ENCODE measurements around the gene FMO1.

The FMO1 gene, protein sequence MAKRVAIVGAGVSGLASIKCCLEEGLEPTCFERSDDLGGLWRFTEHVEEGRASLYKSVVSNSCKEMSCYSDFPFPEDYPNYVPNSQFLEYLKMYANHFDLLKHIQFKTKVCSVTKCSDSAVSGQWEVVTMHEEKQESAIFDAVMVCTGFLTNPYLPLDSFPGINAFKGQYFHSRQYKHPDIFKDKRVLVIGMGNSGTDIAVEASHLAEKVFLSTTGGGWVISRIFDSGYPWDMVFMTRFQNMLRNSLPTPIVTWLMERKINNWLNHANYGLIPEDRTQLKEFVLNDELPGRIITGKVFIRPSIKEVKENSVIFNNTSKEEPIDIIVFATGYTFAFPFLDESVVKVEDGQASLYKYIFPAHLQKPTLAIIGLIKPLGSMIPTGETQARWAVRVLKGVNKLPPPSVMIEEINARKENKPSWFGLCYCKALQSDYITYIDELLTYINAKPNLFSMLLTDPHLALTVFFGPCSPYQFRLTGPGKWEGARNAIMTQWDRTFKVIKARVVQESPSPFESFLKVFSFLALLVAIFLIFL

GRCh38 chr1:171248302-171248701 lies at the start of gene FMO1:
Gene FMO1 (plus strand): TSS chr1:171248494. CDS start chr1:171258088, 9,594 bp downstream.
- TF ChIP-seq ZC3H10 (CRISPR knock-in tag; IDR thresholded peaks at IDR 0.05) (no peak), TSHZ2 (CRISPR knock-in tag; IDR thresholded peaks at IDR 0.05) (no peak), ZNF70 (CRISPR knock-in tag; IDR thresholded peaks at IDR 0.05) (no peak), PPARA (CRISPR knock-in tag; IDR thresholded peaks at IDR 0.05; ENCODE audit: borderline replicate concordance) (no peak), CSDC2 (CRISPR knock-in tag; IDR thresholded peaks at IDR 0.05) (no peak), GLIS3 (CRISPR knock-in tag; IDR thresholded peaks at IDR 0.05) (no peak), ZFP30 (CRISPR knock-in tag; IDR thresholded peaks at IDR 0.05) (no peak), OSR1 (CRISPR knock-in tag; IDR thresholded peaks at IDR 0.05) (no peak), ZNF8 (CRISPR knock-in tag; IDR thresholded peaks at IDR 0.05) (no peak), TCF4 (CRISPR knock-in tag; IDR thresholded peaks at IDR 0.05; ENCODE audit: borderline replicate concordance) (no peak), ZNF565 (CRISPR knock-in tag; conservative IDR thresholded peaks at IDR 0.05; ENCODE audit: low read depth) (no peak), POU6F1 (CRISPR knock-in tag; IDR thresholded peaks at IDR 0.05; ENCODE audit: borderline replicate concordance, low read depth) (no peak)
- TF ChIP-seq, protein P1, sequence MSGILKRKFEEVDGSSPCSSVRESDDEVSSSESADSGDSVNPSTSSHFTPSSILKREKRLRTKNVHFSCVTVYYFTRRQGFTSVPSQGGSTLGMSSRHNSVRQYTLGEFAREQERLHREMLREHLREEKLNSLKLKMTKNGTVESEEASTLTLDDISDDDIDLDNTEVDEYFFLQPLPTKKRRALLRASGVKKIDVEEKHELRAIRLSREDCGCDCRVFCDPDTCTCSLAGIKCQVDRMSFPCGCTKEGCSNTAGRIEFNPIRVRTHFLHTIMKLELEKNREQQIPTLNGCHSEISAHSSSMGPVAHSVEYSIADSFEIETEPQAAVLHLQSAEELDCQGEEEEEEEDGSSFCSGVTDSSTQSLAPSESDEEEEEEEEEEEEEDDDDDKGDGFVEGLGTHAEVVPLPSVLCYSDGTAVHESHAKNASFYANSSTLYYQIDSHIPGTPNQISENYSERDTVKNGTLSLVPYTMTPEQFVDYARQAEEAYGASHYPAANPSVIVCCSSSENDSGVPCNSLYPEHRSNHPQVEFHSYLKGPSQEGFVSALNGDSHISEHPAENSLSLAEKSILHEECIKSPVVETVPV (CRISPR knock-in tag; IDR thresholded peaks at IDR 0.05): no peak
- TF ChIP-seq, protein P2, sequence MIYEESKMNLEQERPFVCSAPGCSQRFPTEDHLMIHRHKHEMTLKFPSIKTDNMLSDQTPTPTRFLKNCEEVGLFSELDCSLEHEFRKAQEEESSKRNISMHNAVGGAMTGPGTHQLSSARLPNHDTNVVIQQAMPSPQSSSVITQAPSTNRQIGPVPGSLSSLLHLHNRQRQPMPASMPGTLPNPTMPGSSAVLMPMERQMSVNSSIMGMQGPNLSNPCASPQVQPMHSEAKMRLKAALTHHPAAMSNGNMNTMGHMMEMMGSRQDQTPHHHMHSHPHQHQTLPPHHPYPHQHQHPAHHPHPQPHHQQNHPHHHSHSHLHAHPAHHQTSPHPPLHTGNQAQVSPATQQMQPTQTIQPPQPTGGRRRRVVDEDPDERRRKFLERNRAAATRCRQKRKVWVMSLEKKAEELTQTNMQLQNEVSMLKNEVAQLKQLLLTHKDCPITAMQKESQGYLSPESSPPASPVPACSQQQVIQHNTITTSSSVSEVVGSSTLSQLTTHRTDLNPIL (CRISPR knock-in tag; IDR thresholded peaks at IDR 0.05; ENCODE audit: low read depth): no peak
- TF ChIP-seq, protein P3, sequence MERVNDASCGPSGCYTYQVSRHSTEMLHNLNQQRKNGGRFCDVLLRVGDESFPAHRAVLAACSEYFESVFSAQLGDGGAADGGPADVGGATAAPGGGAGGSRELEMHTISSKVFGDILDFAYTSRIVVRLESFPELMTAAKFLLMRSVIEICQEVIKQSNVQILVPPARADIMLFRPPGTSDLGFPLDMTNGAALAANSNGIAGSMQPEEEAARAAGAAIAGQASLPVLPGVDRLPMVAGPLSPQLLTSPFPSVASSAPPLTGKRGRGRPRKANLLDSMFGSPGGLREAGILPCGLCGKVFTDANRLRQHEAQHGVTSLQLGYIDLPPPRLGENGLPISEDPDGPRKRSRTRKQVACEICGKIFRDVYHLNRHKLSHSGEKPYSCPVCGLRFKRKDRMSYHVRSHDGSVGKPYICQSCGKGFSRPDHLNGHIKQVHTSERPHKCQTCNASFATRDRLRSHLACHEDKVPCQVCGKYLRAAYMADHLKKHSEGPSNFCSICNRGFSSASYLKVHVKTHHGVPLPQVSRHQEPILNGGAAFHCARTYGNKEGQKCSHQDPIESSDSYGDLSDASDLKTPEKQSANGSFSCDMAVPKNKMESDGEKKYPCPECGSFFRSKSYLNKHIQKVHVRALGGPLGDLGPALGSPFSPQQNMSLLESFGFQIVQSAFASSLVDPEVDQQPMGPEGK (CRISPR knock-in tag; IDR thresholded peaks at IDR 0.05; ENCODE audit: borderline replicate concordance): no peak
- no peak for ATAC-seq

- no peak for ATAC-seq
- no peak for TF ChIP-seq ZFP30 (CRISPR knock-in tag; IDR thresholded peaks at IDR 0.05)
- TF ChIP-seq, protein P2 (CRISPR knock-in tag; IDR thresholded peaks at IDR 0.05; ENCODE audit: low read depth): no peak
- TF ChIP-seq ZFP3 (CRISPR knock-in tag; IDR thresholded peaks at IDR 0.05): no peak
- no peak for TF ChIP-seq CSDC2 (CRISPR knock-in tag; IDR thresholded peaks at IDR 0.05)
- no peak for TF ChIP-seq TOX (CRISPR knock-in tag; IDR thresholded peaks at IDR 0.05; ENCODE audit: borderline replicate concordance)
- TF ChIP-seq, protein P1 (CRISPR knock-in tag; IDR thresholded peaks at IDR 0.05): no peak
- no peak for TF ChIP-seq GLIS3 (CRISPR knock-in tag; IDR thresholded peaks at IDR 0.05)
- no peak for TF ChIP-seq BACH2 (CRISPR knock-in tag; IDR thresholded peaks at IDR 0.05; ENCODE audit: borderline replicate concordance)
- TF ChIP-seq ISL1 (CRISPR knock-in tag; IDR thresholded peaks at IDR 0.05): no peak
- TF ChIP-seq ESRRG (CRISPR knock-in tag; IDR thresholded peaks at IDR 0.05): no peak
- TF ChIP-seq PPARA (CRISPR knock-in tag; IDR thresholded peaks at IDR 0.05; ENCODE audit: borderline replicate concordance): no peak
- no peak for TF ChIP-seq ARNTL (CRISPR knock-in tag; IDR thresholded peaks at IDR 0.05; ENCODE audit: borderline replicate concordance, low read depth)
- TF ChIP-seq ZNF70 (CRISPR knock-in tag; IDR thresholded peaks at IDR 0.05): no peak
- TF ChIP-seq RARB (CRISPR knock-in tag; IDR thresholded peaks at IDR 0.05): no peak
- TF ChIP-seq, protein P3 (CRISPR knock-in tag; IDR thresholded peaks at IDR 0.05; ENCODE audit: borderline replicate concordance): no peak
- TF ChIP-seq TCF4 (CRISPR knock-in tag; IDR thresholded peaks at IDR 0.05; ENCODE audit: borderline replicate concordance): no peak
- no peak for TF ChIP-seq ZC3H10 (CRISPR knock-in tag; IDR thresholded peaks at IDR 0.05)
Observed at GRCh38 chr1:171204296-171204695, 44.0 kb upstream of the FMO1 start.
